GM21526 (cell line): ENCODE data around the gene ADK.
"Not testable (repeated sequence)": the region's sequence is repeated elsewhere in the genome, so short reads cannot be mapped to it uniquely, and the experiment has no call there.

Experiments
- ATAC-seq: cut with Tn5 transposase; IDR thresholded peaks from one replicate; pipeline ENCODE4 v1.9.1; 2021; ENCODE audit warnings: moderate library complexity; ENCODE audit not compliant: unreplicated experiment, low FRiP score

The ADK gene

GRCh38 chr10:74453169-74453568, 302.1 kb downstream of the ADK start:
- ATAC-seq, result no peak

GRCh38 chr10:74457478-74457877, 306.5 kb downstream of the ADK start:
- not testable (repeated sequence) for ATAC-seq

GRCh38 chr10:74460812-74461211, 309.8 kb downstream of the ADK start:
- no peak for ATAC-seq

- ATAC-seq, result no peak
Observed at GRCh38 chr10:74474022-74474713, 323.1 kb downstream of the ADK start.

- not testable (repeated sequence) for ATAC-seq
Observed at GRCh38 chr10:74476162-74476706, 325.2 kb downstream of the ADK start.

- ATAC-seq, result no peak
Observed at GRCh38 chr10:74480778-74481177, 329.8 kb downstream of the ADK start.

- ATAC-seq, result no peak
Observed at GRCh38 chr10:74483356-74483755, 332.3 kb downstream of the ADK start.

- ATAC-seq, result no peak
Observed at GRCh38 chr10:74485283-74485682, 334.3 kb downstream of the ADK start.

GRCh38 chr10:74486659-74487058, 335.6 kb downstream of the ADK start:
- no peak for ATAC-seq

- no peak for ATAC-seq
Observed at GRCh38 chr10:74488907-74489306, 337.9 kb downstream of the ADK start.

GRCh38 chr10:74490551-74490950, 339.5 kb downstream of the ADK start:
- no peak for ATAC-seq

- no peak for ATAC-seq
Observed at GRCh38 chr10:74491014-74491413, 340.0 kb downstream of the ADK start.

GRCh38 chr10:74496276-74496675, 345.3 kb downstream of the ADK start:
- not testable (repeated sequence) for ATAC-seq

- not testable (repeated sequence) for ATAC-seq
Observed at GRCh38 chr10:74498664-74499063, 347.6 kb downstream of the ADK start.

GRCh38 chr10:74500026-74500704, 349.1 kb downstream of the ADK start:
- no peak for ATAC-seq

GRCh38 chr10:74500816-74501215, 349.8 kb downstream of the ADK start:
- ATAC-seq, result no peak

- no peak for ATAC-seq
Observed at GRCh38 chr10:74502963-74503608, 352.1 kb downstream of the ADK start.

GRCh38 chr10:74507951-74508350, 356.9 kb downstream of the ADK start:
- no peak for ATAC-seq

- no peak for ATAC-seq
Observed at GRCh38 chr10:74510594-74510993, 359.6 kb downstream of the ADK start.

GRCh38 chr10:74511051-74511450, 360.0 kb downstream of the ADK start:
- no peak for ATAC-seq

GRCh38 chr10:74514322-74514721, 363.3 kb downstream of the ADK start:
- no peak for ATAC-seq
